Measurements from ENCODE around the gene ATP13A4. TPM values are rescaled to one million over a fixed set of nuclear protein-coding genes. Genes with fewer than 3 reads are reported as not detected.

ATP13A4 gene
- total RNA-seq, 4 donors from 2014 or later = 0.21 to 6.3 (median 1.6) TPM

DNA sequence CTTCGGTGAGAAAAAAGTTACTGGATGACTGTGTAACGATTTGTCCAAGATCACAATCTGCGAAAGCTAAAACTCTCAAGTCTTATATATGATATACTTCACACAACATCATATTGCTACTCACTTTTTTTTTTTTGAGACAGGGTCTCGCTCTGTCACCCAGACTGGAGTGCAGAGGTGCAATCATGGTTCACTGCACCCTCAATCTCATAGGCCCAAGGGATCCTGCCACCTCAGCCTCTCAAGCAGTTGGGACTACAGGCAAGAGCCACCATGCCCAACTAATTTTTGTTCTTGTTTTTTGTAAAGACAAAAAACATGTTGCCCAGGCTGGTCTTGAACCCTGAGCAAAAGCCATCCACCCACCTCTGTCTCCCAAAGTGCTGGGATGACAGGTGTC lies 5.4 kb upstream of the ATP13A4 start:
- no peaks in the 10 kb centered on the region for H3K27me3 ChIP-seq
- H3K27ac ChIP-seq = no peak overlapping the region
- H3K9me3 ChIP-seq = no peaks in the 10 kb centered on the region
- H3K4me3 ChIP-seq = no peak overlapping the region
- H3K4me1 ChIP-seq = no peaks in the 10 kb centered on the region
- H3K36me3 ChIP-seq = no peaks in the 10 kb centered on the region
- 86 to 91% methylated on average over 4 of the region's 4 CpGs for WGBS, 2 donors
- DNase-seq (ENCODE audit: low spot score in 2 of 2) = no peak
- TF ChIP-seq EP300 (IDR thresholded peaks at IDR 0.05) (no peak), POLR2A (IDR thresholded peaks at IDR 0.05) (no peak)
- TF ChIP-seq, protein P1, sequence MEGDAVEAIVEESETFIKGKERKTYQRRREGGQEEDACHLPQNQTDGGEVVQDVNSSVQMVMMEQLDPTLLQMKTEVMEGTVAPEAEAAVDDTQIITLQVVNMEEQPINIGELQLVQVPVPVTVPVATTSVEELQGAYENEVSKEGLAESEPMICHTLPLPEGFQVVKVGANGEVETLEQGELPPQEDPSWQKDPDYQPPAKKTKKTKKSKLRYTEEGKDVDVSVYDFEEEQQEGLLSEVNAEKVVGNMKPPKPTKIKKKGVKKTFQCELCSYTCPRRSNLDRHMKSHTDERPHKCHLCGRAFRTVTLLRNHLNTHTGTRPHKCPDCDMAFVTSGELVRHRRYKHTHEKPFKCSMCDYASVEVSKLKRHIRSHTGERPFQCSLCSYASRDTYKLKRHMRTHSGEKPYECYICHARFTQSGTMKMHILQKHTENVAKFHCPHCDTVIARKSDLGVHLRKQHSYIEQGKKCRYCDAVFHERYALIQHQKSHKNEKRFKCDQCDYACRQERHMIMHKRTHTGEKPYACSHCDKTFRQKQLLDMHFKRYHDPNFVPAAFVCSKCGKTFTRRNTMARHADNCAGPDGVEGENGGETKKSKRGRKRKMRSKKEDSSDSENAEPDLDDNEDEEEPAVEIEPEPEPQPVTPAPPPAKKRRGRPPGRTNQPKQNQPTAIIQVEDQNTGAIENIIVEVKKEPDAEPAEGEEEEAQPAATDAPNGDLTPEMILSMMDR (IDR thresholded peaks at IDR 0.05) = no peak

DNA sequence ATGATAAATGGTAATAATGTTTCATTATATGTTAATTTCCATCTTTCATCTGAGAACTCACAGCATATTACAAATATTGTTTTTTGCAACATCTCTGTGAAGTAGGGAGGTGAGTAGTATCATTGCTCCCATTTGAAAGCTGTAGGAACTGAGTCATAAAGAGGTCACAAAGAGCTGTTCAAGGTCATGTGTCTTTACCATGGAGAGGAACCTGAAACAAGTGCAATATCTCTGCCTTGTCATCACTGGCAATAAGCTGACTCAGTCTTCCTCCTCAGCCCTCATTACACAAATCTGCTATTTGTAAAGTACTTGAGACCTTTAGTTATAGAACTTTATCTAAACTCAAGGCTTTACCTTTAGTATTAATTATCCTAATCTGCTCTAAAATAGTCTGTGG lies 4.4 kb upstream of the ATP13A4 start:
- H3K4me3 ChIP-seq = no peak overlapping the region
- H3K4me1 ChIP-seq = no peaks in the 10 kb centered on the region
- H3K9me3 ChIP-seq = no peaks in the 10 kb centered on the region
- no peak overlapping the region for H3K27ac ChIP-seq
- TF ChIP-seq EP300 (IDR thresholded peaks at IDR 0.05) = no peak
- no peak for TF ChIP-seq POLR2A (IDR thresholded peaks at IDR 0.05)
- TF ChIP-seq, protein P1 (IDR thresholded peaks at IDR 0.05) = no peak
- DNase-seq (ENCODE audit: low spot score in 2 of 2) = no peak
- H3K36me3 ChIP-seq = no peaks in the 10 kb centered on the region
- no peaks in the 10 kb centered on the region for H3K27me3 ChIP-seq

DNA sequence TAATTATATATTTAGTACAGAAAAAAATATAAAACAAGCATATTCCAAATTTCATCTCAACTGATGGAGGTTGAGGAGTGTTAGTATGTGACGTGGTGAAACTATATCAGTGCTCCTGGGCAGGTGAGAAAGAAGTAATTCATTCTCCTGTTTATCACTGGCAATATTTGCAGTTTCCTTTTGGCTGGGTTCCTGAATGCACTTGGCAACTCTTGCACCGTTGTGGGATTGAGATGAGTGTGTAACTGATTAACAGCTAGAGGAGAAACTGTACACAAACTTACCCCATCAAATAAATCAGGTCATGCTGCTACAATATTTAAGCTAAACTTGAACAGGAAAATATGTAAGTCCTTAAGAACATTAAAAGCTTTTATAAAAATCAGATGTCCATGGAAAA lies 2.1 kb upstream of the ATP13A4 start:
- no peaks in the 10 kb centered on the region for H3K36me3 ChIP-seq
- 47 to 54% methylated on average over 2 of the region's 2 CpGs for WGBS, 2 donors
- TF ChIP-seq, protein P1 (IDR thresholded peaks at IDR 0.05) = no peak
- TF ChIP-seq POLR2A (IDR thresholded peaks at IDR 0.05) = no peak
- no peak for TF ChIP-seq EP300 (IDR thresholded peaks at IDR 0.05)

DNA sequence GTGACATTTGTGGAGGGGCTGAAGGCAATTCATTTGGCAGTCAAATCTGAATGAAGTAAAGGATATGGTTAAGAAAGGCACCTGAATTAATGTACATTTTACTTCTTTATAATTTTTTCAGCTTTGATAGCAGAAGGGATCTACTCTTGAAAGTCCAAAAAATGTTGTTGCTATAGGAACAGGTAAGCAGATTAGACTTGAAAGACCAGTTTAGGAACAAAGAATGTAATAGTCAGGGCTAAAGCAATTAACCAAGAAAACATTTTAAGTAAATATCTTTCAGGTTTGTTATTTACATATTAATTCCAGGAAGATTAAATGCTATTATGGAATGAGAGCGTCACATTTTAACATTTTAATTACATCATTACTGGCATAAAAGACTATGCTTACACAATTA lies 1.1 kb downstream of the ATP13A4 start:
- DNase-seq (ENCODE audit: low spot score in 2 of 2) = no peak
- no peak for TF ChIP-seq EP300 (IDR thresholded peaks at IDR 0.05)
- no peak for TF ChIP-seq POLR2A (IDR thresholded peaks at IDR 0.05)
- TF ChIP-seq, protein P1 (IDR thresholded peaks at IDR 0.05) = no peak
- Histone ChIP-seq H3K27me3 (no peaks in the 10 kb centered on the region), H3K27ac (no peak overlapping the region), H3K9me3 (no peaks in the 10 kb centered on the region), H3K36me3 (no peaks in the 10 kb centered on the region), H3K4me1 (no peaks in the 10 kb centered on the region), H3K4me3 (no peak overlapping the region)
- WGBS, 2 donors = 78 to 91% methylated on average over 1 of the region's 1 CpG

More for the DNA sequence above, 2.1 kb upstream of the ATP13A4 start:
- H3K4me1 ChIP-seq = no peaks in the 10 kb centered on the region
- H3K4me3 ChIP-seq = no peak overlapping the region
- H3K9me3 ChIP-seq = no peaks in the 10 kb centered on the region
- no peaks in the 10 kb centered on the region for H3K27me3 ChIP-seq
- DNase-seq (ENCODE audit: low spot score in 2 of 2) = no peak
- no peak overlapping the region for H3K27ac ChIP-seq

DNA sequence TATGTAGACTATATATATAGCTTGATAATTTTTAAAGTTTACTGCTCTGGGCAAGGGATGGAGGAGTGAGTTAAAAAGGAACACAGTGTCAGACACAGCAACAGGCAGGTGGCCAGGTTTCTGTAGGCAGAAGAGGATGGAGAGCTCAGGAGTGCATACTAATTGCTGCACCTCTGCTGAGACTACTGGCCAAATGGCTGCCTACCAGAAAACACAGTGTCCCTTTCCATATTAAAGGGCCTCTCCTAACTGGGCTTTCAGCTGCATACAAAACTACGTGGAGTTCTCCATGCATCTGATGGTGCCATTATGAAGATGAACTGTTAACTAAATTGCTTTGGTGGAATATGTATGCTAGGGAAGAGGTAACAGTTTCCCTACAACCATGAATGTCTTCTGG lies 1.8 kb downstream of the ATP13A4 start:
- WGBS, 2 donors = 93 to 96% methylated on average over 1 of the region's 1 CpG
- Histone ChIP-seq H3K27ac (no peak overlapping the region), H3K36me3 (no peaks in the 10 kb centered on the region), H3K4me1 (no peaks in the 10 kb centered on the region), H3K27me3 (no peaks in the 10 kb centered on the region), H3K9me3 (no peaks in the 10 kb centered on the region), H3K4me3 (no peak overlapping the region)
- TF ChIP-seq POLR2A (IDR thresholded peaks at IDR 0.05) = no peak
- TF ChIP-seq EP300 (IDR thresholded peaks at IDR 0.05) = no peak
- TF ChIP-seq, protein P1 (IDR thresholded peaks at IDR 0.05) = no peak
- DNase-seq (ENCODE audit: low spot score in 2 of 2) = no peak
